OCI-LY7 (cell line): ENCODE data around the gene IL21R. TPM values are rescaled to one million over a fixed set of nuclear protein-coding genes. Genes with fewer than 3 reads are reported as not detected.

Source experiments
- BruUV-seq: library from RNA; stranded (reverse); fragments of 400-500 nt; replicated peaks from 2 replicates; lab custom pipeline; 2021; lab: Mats Ljungman, UMichigan
- CTCF ChIA-PET: fragments of 300-600 bp; sonication (Branson Sonifier 250); formaldehyde crosslinking; loops from one replicate; lab custom pipeline; 2022; ENCODE audit warnings: antibody characterized with exemption; ENCODE audit not compliant: unreplicated experiment; lab: Charles Lee
- POLR2A ChIA-PET: fragments of 300-600 bp; sonication (Branson Sonifier 250); formaldehyde crosslinking; loops from one replicate; lab custom pipeline; 2022; ENCODE audit warnings: antibody characterized with exemption; lab: Charles Lee
- DNase-seq: peaks from one replicate; pipeline ENCODE4 v3.0.0-alpha.2; 2015; ENCODE audit warnings: low spot score
- H2AFZ ChIP-seq: fragments of 200-600 bp; sonication (generic), shearing (Covaris generic); 2 replicates; pipeline ENCODE4 v1.6.1; 2014; ENCODE audit warnings: mild to moderate bottlenecking, antibody characterized with exemption, low read length, moderate library complexity
- H3K27ac ChIP-seq: fragments of 200-600 bp; sonication (generic); 2 replicates; pipeline ENCODE4 v1.5.1; 2014; ENCODE audit warnings: mixed run types, low read depth, mild to moderate bottlenecking, moderate library complexity, low read length, inconsistent platforms; ENCODE audit not compliant: poor library complexity, severe bottlenecking
- H3K36me3 ChIP-seq: fragments of 200-600 bp; sonication (generic); 2 replicates; pipeline ENCODE4 v1.6.1; 2014; ENCODE audit warnings: mild to moderate bottlenecking, antibody characterized with exemption, low read length, moderate library complexity, mixed read lengths; ENCODE audit not compliant: insufficient read depth
- H3K4me1 ChIP-seq: fragments of 200-600 bp; sonication (generic); 2 replicates; pipeline ENCODE4 v1.5.1; 2014; ENCODE audit warnings: mild to moderate bottlenecking, low read length; ENCODE audit not compliant: insufficient read depth, poor library complexity, severe bottlenecking
- H3K4me2 ChIP-seq: fragments of 200-600 bp; sonication (generic); 2 replicates; pipeline ENCODE4 v1.6.1; 2014; ENCODE audit warnings: mild to moderate bottlenecking, low read length
- H3K4me3 ChIP-seq: fragments of 200-600 bp; sonication (generic); 2 replicates; pipeline ENCODE4 v1.5.1; 2014; ENCODE audit warnings: mild to moderate bottlenecking, low read depth, low read length; ENCODE audit not compliant: poor library complexity, severe bottlenecking
- H3K79me2 ChIP-seq: fragments of 200-600 bp; sonication (generic); 2 replicates; pipeline ENCODE4 v1.6.1; 2016; ENCODE audit warnings: low read depth, mild to moderate bottlenecking, low read length, moderate library complexity, mixed read lengths; ENCODE audit not compliant: insufficient read depth
- H3K9me2 ChIP-seq: fragments of 200-600 bp; sonication (generic); 2 replicates; pipeline ENCODE4 v1.6.1; 2016; ENCODE audit warnings: mild to moderate bottlenecking, low read length, mixed read lengths; ENCODE audit not compliant: insufficient read depth
- H3K9me3 ChIP-seq: fragments of 200-600 bp; sonication (generic); 2 replicates; pipeline ENCODE4 v1.6.1; 2014; ENCODE audit warnings: mild to moderate bottlenecking, mixed run types, low read length, mixed read lengths
- H4K20me1 ChIP-seq: fragments of 200-600 bp; sonication (generic); 2 replicates; pipeline ENCODE4 v1.6.1; 2014; ENCODE audit warnings: mild to moderate bottlenecking, antibody characterized with exemption, low read length, moderate library complexity, mixed read lengths; ENCODE audit not compliant: insufficient read depth
- CTCF ChIP-seq: fragments of 200-600 bp; sonication (generic); conservative IDR thresholded peaks from 2 replicates; pipeline ENCODE4 v1.5.1; 2014; ENCODE audit warnings: mild to moderate bottlenecking, antibody characterized with exemption, low read length, moderate library complexity, mixed read lengths
- EZH2phosphoT487 ChIP-seq: fragments of 200-600 bp; sonication (generic); IDR thresholded peaks from 2 replicates; pipeline ENCODE4 v1.6.1; 2018; ENCODE audit warnings: low read depth, borderline replicate concordance, mild to moderate bottlenecking, mixed run types, antibody characterized with exemption, low read length, moderate library complexity, mixed read lengths
- intact Hi-C: fragments of 100-400 bp; cut with micrococcal nuclease; formaldehyde crosslinking; loops from one replicate; pipeline ENCODE4 v1.10.0; 2022; ENCODE audit not compliant: unreplicated experiment
- total RNA-seq, 2 experiments: library from RNA; depleted of rRNA in 1 of 2; stranded (reverse); fragments of >200 nt in 1 of 2; shearing (Covaris generic) in 1 of 2; gene quantifications; 2 replicates each; pipeline ENCODE4 v1.2.3, GENCODE V29; 2014 to 2022

The IL21R gene
- total RNA-seq, 2 experiments from 2014 or later: 10.0 to 47.0 TPM

GRCh38 chr16:27465483-27465879 lies 63.5 kb downstream of the IL21R start:
- no peaks in the 10 kb centered on the region for H3K4me1 ChIP-seq

GRCh38 chr16:27468941-27469531 lies 67.1 kb downstream of the IL21R start:
- Histone ChIP-seq H3K4me2 (no peak overlapping the region), H3K79me2 (no peaks in the 10 kb centered on the region), H2AFZ (no peak overlapping the region), H3K36me3 (peaks cover 75% of the 10 kb centered on the region), H3K9me2 (no peaks in the 10 kb centered on the region), H3K4me3 (no peak overlapping the region), H3K9me3 (no peaks in the 10 kb centered on the region), H3K4me1 (no peaks in the 10 kb centered on the region), H3K27ac (no peak overlapping the region), H4K20me1 (no peaks in the 10 kb centered on the region)
- BruUV-seq: no TSS peak
- CTCF ChIA-PET: no interaction called here
- intact Hi-C loops: no loop called here
- POLR2A ChIA-PET: no interaction called here
- DNase-seq: no peak
- TF ChIP-seq EZH2phosphoT487 (no peak), CTCF (no peak)

More at GRCh38 chr16:27465483-27465879, 63.5 kb downstream of the IL21R start:
- no peaks in the 10 kb centered on the region for H4K20me1 ChIP-seq
- intact Hi-C loops: no loop called here
- ChIA-PET POLR2A (no interaction called here), CTCF (no interaction called here)
- TF ChIP-seq EZH2phosphoT487 (no peak), CTCF (no peak)
- H2AFZ ChIP-seq: no peak overlapping the region
- no peak overlapping the region for H3K4me2 ChIP-seq
- no TSS peak for BruUV-seq
- peaks cover 81% of the 10 kb centered on the region for H3K36me3 ChIP-seq
- no peak overlapping the region for H3K4me3 ChIP-seq
- DNase-seq: no peak
- no peaks in the 10 kb centered on the region for H3K9me3 ChIP-seq
- no peaks in the 10 kb centered on the region for H3K79me2 ChIP-seq
- no peaks in the 10 kb centered on the region for H3K9me2 ChIP-seq
- no peak overlapping the region for H3K27ac ChIP-seq

GRCh38 chr16:27470567-27471431 lies 68.8 kb downstream of the IL21R start:
- TF ChIP-seq EZH2phosphoT487 (no peak), CTCF (no peak)
- H3K27ac ChIP-seq: no peak overlapping the region
- no peak overlapping the region for H3K4me3 ChIP-seq
- H3K36me3 ChIP-seq: peaks cover 72% of the 10 kb centered on the region
- H3K4me1 ChIP-seq: no peaks in the 10 kb centered on the region
- H3K9me2 ChIP-seq: no peaks in the 10 kb centered on the region
- DNase-seq: no peak
- CTCF ChIA-PET: no interaction called here
- no TSS peak for BruUV-seq
- no peak overlapping the region for H3K4me2 ChIP-seq
- H4K20me1 ChIP-seq: no peaks in the 10 kb centered on the region
- intact Hi-C loops: no loop called here
- H2AFZ ChIP-seq: no peak overlapping the region
- POLR2A ChIA-PET: interaction anchor here (0.6 kb wide), 1 partner anchor 117 kb away, joined by 3 read pairs; no protein-coding TSS in a partner anchor
- H3K9me3 ChIP-seq: no peaks in the 10 kb centered on the region
- H3K79me2 ChIP-seq: no peaks in the 10 kb centered on the region
